Epithelial cell of proximal tubule (primary cell): ENCODE measurements around the gene ME1. TPM values are rescaled to one million over a fixed set of nuclear protein-coding genes. Genes with fewer than 3 reads are reported as not detected.
"Not testable (repeated sequence)": the region's sequence is repeated elsewhere in the genome, so short reads cannot be mapped to it uniquely, and the experiment has no call there.

Experiments used
- DNase-seq: peaks from one replicate; pipeline ENCODE4 v3.0.0-alpha.2; 2011; ENCODE audit warnings: low read depth
- H3K4me3 ChIP-seq: 2 replicates; pipeline ENCODE4 v1.5.1; 2011; ENCODE audit warnings: low read depth, mild to moderate bottlenecking, low read length
- CTCF ChIP-seq: conservative IDR thresholded peaks from 2 replicates; pipeline ENCODE4 v1.5.1; 2012; ENCODE audit warnings: low read depth, mild to moderate bottlenecking, low read length
- total RNA-seq: library from RNA; depleted of rRNA; stranded (reverse); fragments of >200 nt; gene quantifications from 2 replicates; pipeline ENCODE4 v1.2.3, GENCODE V29; 2015

The ME1 gene
- total RNA-seq, 1 donor from 2014 or later: 13.3 TPM

GRCh38 chr6:83303426-83303825 is 127.4 kb downstream of the ME1 start:
- TF ChIP-seq CTCF: no peak
- no peak for DNase-seq
- no peak overlapping the region for H3K4me3 ChIP-seq

GRCh38 chr6:83294676-83295075 is 136.2 kb downstream of the ME1 start:
- no peak for DNase-seq
- no peak overlapping the region for H3K4me3 ChIP-seq
- no peak for TF ChIP-seq CTCF

- no peak for DNase-seq
- H3K4me3 ChIP-seq: no peak overlapping the region
- no peak for TF ChIP-seq CTCF
Measured at GRCh38 chr6:83292900-83293843, 137.7 kb downstream of the ME1 start.

- not testable (repeated sequence) for DNase-seq
Measured at GRCh38 chr6:83287298-83287697, 143.6 kb downstream of the ME1 start.

GRCh38 chr6:83285917-83286316 is 144.9 kb downstream of the ME1 start:
- TF ChIP-seq CTCF: no peak
- H3K4me3 ChIP-seq: no peak overlapping the region
- DNase-seq: no peak

More at GRCh38 chr6:83287298-83287697, 143.6 kb downstream of the ME1 start:
- H3K4me3 ChIP-seq: not testable (repeated sequence)

GRCh38 chr6:83273596-83273995 is 157.3 kb downstream of the ME1 start:
- TF ChIP-seq CTCF: no peak
- DNase-seq: no peak
- no peak overlapping the region for H3K4me3 ChIP-seq

GRCh38 chr6:83270971-83271719 is 159.7 kb downstream of the ME1 start:
- no peak overlapping the region for H3K4me3 ChIP-seq
- DNase-seq: no peak
- no peak for TF ChIP-seq CTCF
